Activated T-helper 1 cell treated with Interleukin-2 at 50 U/mL for 16 hours (primary cell): Measurements from ENCODE around the gene RANGAP1.

ENCODE experiments used
- DNase-seq: peaks from one replicate; pipeline ENCODE4 v3.0.0-alpha.2; 2020; ENCODE audit warnings: low read depth

RANGAP1 gene

DNA sequence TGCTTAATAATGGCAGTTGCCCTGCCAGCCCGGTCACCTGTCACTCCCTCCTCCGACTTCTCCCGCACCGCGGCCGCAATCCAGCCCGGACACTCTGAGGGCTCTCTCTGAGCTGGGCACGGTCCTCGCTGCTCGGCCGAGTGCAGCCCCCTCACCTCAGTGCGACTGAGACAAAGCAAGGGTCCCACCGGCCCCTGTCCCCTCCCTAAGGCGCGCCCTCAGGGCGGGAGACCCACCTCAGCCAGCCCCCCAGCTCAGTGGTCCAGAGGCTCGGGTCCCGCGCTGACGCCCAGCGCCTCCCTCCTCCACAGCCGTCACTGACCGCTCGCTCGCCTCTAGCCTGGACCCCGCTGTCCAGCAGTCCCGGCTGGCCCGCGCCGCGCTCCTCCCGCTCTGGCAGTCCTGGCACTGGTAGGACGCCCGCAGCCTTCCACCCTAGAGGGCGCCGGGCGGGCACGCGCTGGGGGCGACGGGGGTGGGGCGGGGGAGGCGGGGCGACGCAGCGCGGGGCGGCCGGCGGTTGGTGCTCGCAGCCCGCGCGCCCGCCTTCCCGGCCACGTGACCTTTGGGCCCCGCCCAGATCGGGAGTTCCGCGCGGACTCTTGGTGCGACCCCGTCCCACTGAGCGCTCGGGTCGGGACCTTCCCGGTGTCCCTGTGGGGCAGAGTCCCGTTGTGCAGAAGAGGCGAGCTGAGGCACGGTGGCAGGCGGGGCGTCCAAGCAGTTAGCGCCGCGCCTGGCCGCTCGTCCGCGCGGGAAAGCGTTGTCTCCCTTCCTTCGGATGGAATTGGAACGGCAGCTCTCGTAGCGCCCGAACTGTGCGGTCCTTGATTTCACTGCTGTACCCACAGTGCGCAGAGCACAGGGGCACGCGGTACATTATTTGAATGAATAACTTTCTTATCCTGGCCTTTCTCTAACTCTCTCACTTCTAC lies 88.7 kb downstream of the RANGAP1 start:
- DNase-seq: peak; percentile 77
